GM21576 (cell line): ENCODE measurements around the gene OTOA.
"Not testable (repeated sequence)": the region's sequence is repeated elsewhere in the genome, so short reads cannot be mapped to it uniquely, and the experiment has no call there.

Source experiments
- ATAC-seq: cut with Tn5 transposase; IDR thresholded peaks from one replicate; pipeline ENCODE4 v1.9.1; 2021; ENCODE audit warnings: mild to moderate bottlenecking, moderate library complexity; ENCODE audit not compliant: unreplicated experiment

The OTOA gene

GRCh38 chr16:21663889-21664647 is at the start of gene OTOA:
TSS of gene OTOA (plus strand) at chr16:21663968. CDS start at chr16:21678515, 14,547 bp downstream.
- no peak for ATAC-seq

GRCh38 chr16:21614896-21615295 is 48.9 kb upstream of the OTOA start:
- ATAC-seq, result no peak

- ATAC-seq, result no peak
Observed at GRCh38 chr16:21617607-21618006, 46.2 kb upstream of the OTOA start.

GRCh38 chr16:21618281-21618680 is 45.5 kb upstream of the OTOA start:
- ATAC-seq, result no peak

GRCh38 chr16:21619765-21620425 is 43.9 kb upstream of the OTOA start:
- no peak for ATAC-seq

GRCh38 chr16:21620592-21620991 is 43.2 kb upstream of the OTOA start:
- ATAC-seq, result no peak

GRCh38 chr16:21622545-21622944 is 41.2 kb upstream of the OTOA start:
- ATAC-seq, result no peak

- ATAC-seq, result no peak
Observed at GRCh38 chr16:21625026-21625425, 38.7 kb upstream of the OTOA start.

- ATAC-seq, result no peak
Observed at GRCh38 chr16:21626659-21627277, 37.0 kb upstream of the OTOA start.

- no peak for ATAC-seq
Observed at GRCh38 chr16:21628121-21628726, 35.5 kb upstream of the OTOA start.

GRCh38 chr16:21628772-21629171 is 35.0 kb upstream of the OTOA start:
- no peak for ATAC-seq

- ATAC-seq, result not testable (repeated sequence)
Observed at GRCh38 chr16:21629616-21630539, 33.9 kb upstream of the OTOA start.

GRCh38 chr16:21630866-21631265 is 32.9 kb upstream of the OTOA start:
- not testable (repeated sequence) for ATAC-seq

GRCh38 chr16:21631376-21631775 is 32.4 kb upstream of the OTOA start:
- not testable (repeated sequence) for ATAC-seq

GRCh38 chr16:21631951-21632575 is 31.7 kb upstream of the OTOA start:
- ATAC-seq, result not testable (repeated sequence)

GRCh38 chr16:21634216-21634615 is 29.6 kb upstream of the OTOA start:
- no peak for ATAC-seq

GRCh38 chr16:21635694-21636093 is 28.1 kb upstream of the OTOA start:
- not testable (repeated sequence) for ATAC-seq

GRCh38 chr16:21637032-21637968 is 26.5 kb upstream of the OTOA start:
- no peak for ATAC-seq

GRCh38 chr16:21638573-21638975 is 25.2 kb upstream of the OTOA start:
- no peak for ATAC-seq
